Astrocyte (in vitro differentiated cells and primary cell): ENCODE measurements around the gene ZNF593.

Experiments
- EZH2 ChIP-seq: IDR thresholded peaks from 2 replicates; pipeline ENCODE4 v1.6.1; 2012; ENCODE audit warnings: mild to moderate bottlenecking, low read length, inconsistent platforms; ENCODE audit not compliant: insufficient read depth
- TF ChIP-seq, protein P1 (sequence below): IDR thresholded peaks from 2 replicates; pipeline ENCODE4 v1.5.1; 2011; ENCODE audit warnings: low read depth, mild to moderate bottlenecking, inconsistent platforms, low read length, moderate library complexity; ENCODE audit not compliant: insufficient read depth

GRCh38 chr1:26189331-26189730 is 19.6 kb downstream of the ZNF593 start:
- no peak for TF ChIP-seq EZH2
- TF ChIP-seq, protein P1, sequence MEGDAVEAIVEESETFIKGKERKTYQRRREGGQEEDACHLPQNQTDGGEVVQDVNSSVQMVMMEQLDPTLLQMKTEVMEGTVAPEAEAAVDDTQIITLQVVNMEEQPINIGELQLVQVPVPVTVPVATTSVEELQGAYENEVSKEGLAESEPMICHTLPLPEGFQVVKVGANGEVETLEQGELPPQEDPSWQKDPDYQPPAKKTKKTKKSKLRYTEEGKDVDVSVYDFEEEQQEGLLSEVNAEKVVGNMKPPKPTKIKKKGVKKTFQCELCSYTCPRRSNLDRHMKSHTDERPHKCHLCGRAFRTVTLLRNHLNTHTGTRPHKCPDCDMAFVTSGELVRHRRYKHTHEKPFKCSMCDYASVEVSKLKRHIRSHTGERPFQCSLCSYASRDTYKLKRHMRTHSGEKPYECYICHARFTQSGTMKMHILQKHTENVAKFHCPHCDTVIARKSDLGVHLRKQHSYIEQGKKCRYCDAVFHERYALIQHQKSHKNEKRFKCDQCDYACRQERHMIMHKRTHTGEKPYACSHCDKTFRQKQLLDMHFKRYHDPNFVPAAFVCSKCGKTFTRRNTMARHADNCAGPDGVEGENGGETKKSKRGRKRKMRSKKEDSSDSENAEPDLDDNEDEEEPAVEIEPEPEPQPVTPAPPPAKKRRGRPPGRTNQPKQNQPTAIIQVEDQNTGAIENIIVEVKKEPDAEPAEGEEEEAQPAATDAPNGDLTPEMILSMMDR: no peak
